K562 (cell line): ENCODE results near the gene HS3ST1. TPM values are rescaled to one million over a fixed set of nuclear protein-coding genes. Genes with fewer than 3 reads are reported as not detected.

Experiments
- ATAC-seq: fragments of 200-7000 bp; cut with Tn5 transposase; 3 replicates; pipeline ENCODE4 v1.9.1; 2020; ENCODE audit warnings: moderate library complexity
- BruUV-seq: library from RNA; stranded (reverse); fragments of 400-500 nt; replicated peaks from 2 replicates; lab custom pipeline; 2021; lab: Mats Ljungman, UMichigan
- CTCF ChIA-PET: fragments of 300-600 bp; formaldehyde crosslinking; extraction: SDS; loops from one replicate; lab custom pipeline; 2021; ENCODE audit warnings: low intra/inter-chr PET ratio; lab: Yijun Ruan, JAX
- POLR2A ChIA-PET: fragments of 300-600, 350-650 bp; sonication (Branson Sonifier 250); formaldehyde crosslinking; extraction: SDS; loops from one replicate; lab custom pipeline; 2021; ENCODE audit warnings: antibody characterized with exemption, inconsistent platforms; lab: Yijun Ruan, JAX
- DNase-seq, 4 experiments: peaks; one replicate each; pipeline versions ENCODE4 v3.0.0 to v3.0.0-alpha.2; 2011 to 2018; ENCODE audit warnings: low spot score in 3 of 4, mixed read lengths in 3 of 4; ENCODE audit errors: extremely low read depth in 1 of 4
- FAIRE-seq: peaks from 2 replicates; lab custom pipeline; 2011; peaks lifted over from hg19 to GRCh38; lab: Jason Lieb, UNC
- H2AFZ ChIP-seq: 2 replicates; pipeline ENCODE4 v1.6.0; 2011; ENCODE audit warnings: low read depth, low read length, control low read depth, inconsistent platforms
- H3K27ac ChIP-seq: fragments of 200-600 bp; 3 replicates; pipeline ENCODE4 v1.8.0; 2011; ENCODE audit warnings: low read depth, mild to moderate bottlenecking, control low read depth, inconsistent platforms, low read length, moderate library complexity, mixed read lengths; ENCODE audit errors: extremely low read depth
- H3K27me3 ChIP-seq, 2 experiments: fragments of 300-600 bp in 1 of 2; 2 replicates in 1 of 2; 3 replicates in 1 of 2; pipeline versions ENCODE4 v1.6.0 to v1.8.0; 2011; ENCODE audit warnings: inconsistent platforms in 2 of 2, low read length in 2 of 2, mild to moderate bottlenecking in 1 of 2, mixed read lengths in 1 of 2, moderate library complexity in 1 of 2; ENCODE audit not compliant: control insufficient read depth in 2 of 2, insufficient read depth in 2 of 2
- H3K36me3 ChIP-seq: fragments of 300-600 bp; 3 replicates; pipeline ENCODE4 v1.8.0; 2011; ENCODE audit warnings: mild to moderate bottlenecking, low read length, inconsistent platforms; ENCODE audit not compliant: control insufficient read depth, insufficient read depth
- H3K4me1 ChIP-seq, 2 experiments: fragments of 200-600 bp in 1 of 2; replicated peaks in 1 of 2; 2 replicates in 1 of 2; 3 replicates in 1 of 2; pipeline versions ENCODE4 v1.5.1 to v1.8.0; 2011; ENCODE audit warnings: inconsistent platforms in 2 of 2, low read length in 2 of 2, mild to moderate bottlenecking in 1 of 2, mixed read lengths in 1 of 2, moderate library complexity in 1 of 2; ENCODE audit not compliant: control insufficient read depth in 2 of 2, insufficient read depth in 2 of 2
- H3K4me2 ChIP-seq: 2 replicates; pipeline ENCODE4 v1.6.1; 2011; ENCODE audit warnings: low read length, control low read depth, inconsistent platforms, mixed read lengths; ENCODE audit not compliant: insufficient read depth
- H3K4me3 ChIP-seq: fragments of 200-600 bp; sonication (generic), shearing (Covaris generic); 2 replicates; pipeline ENCODE4 v1.5.1; 2016; ENCODE audit warnings: control low read depth, inconsistent platforms
- H3K79me2 ChIP-seq: fragments of 200-600 bp; 3 replicates; pipeline ENCODE4 v1.8.0; 2011; ENCODE audit warnings: low read length, inconsistent platforms; ENCODE audit not compliant: control insufficient read depth, insufficient read depth
- H3K9ac ChIP-seq, 2 experiments: 2 replicates each; pipeline versions ENCODE4 v1.6.0 to v1.6.1; 2011; ENCODE audit warnings: low read depth in 2 of 2, low read length in 2 of 2, control low read depth in 1 of 2, inconsistent platforms in 1 of 2, mild to moderate bottlenecking in 1 of 2, mixed read lengths in 1 of 2; ENCODE audit not compliant: insufficient read depth in 1 of 2
- H3K9me1 ChIP-seq: one replicate; pipeline ENCODE4 v1.6.0; 2011; ENCODE audit warnings: inconsistent platforms, mild to moderate bottlenecking, low read length, moderate library complexity; ENCODE audit not compliant: control insufficient read depth, insufficient read depth
- H3K9me3 ChIP-seq: replicated peaks from 2 replicates; pipeline ENCODE4 v1.5.1; 2011; ENCODE audit warnings: low read depth, low read length, inconsistent platforms; ENCODE audit not compliant: control insufficient read depth, insufficient read depth
- H4K20me1 ChIP-seq: replicated peaks from 2 replicates; pipeline ENCODE4 v1.6.1; 2011; ENCODE audit warnings: low read length, inconsistent platforms, mixed read lengths; ENCODE audit not compliant: control insufficient read depth, insufficient read depth
- EZH2 ChIP-seq: IDR thresholded peaks from 2 replicates; pipeline ENCODE4 v1.6.1; 2012; ENCODE audit warnings: low read depth, mild to moderate bottlenecking, inconsistent platforms, low read length, borderline replicate concordance
- FOXA3 ChIP-seq, 2 experiments: fragments of 450-650 bp in 1 of 2; sonication (generic) in 1 of 2; formaldehyde crosslinking; IDR thresholded peaks in 1 of 2; conservative IDR thresholded peaks in 1 of 2; 2 replicates each; pipeline versions ENCODE4 v1.4.0 to v1.8.0; 2020 to 2022; ENCODE audit warnings: mild to moderate bottlenecking in 2 of 2, missing genetic modification reagents in 1 of 2
- HSF4 ChIP-seq: fragments of 250-450 bp; sonication (Bioruptor Pico); IDR thresholded peaks from 2 replicates; pipeline ENCODE4 v2.1.2; 2022; ENCODE audit warnings: mild to moderate bottlenecking, moderate library complexity, borderline replicate concordance
- RBM14 ChIP-seq: fragments of 200-400 bp; formaldehyde crosslinking; IDR thresholded peaks from 2 replicates; pipeline ENCODE4 v1.6.1; 2018; ENCODE audit warnings: low read depth, mild to moderate bottlenecking, low read length, moderate library complexity, borderline replicate concordance; ENCODE audit not compliant: insufficient read depth
- RFX7 ChIP-seq: fragments of 250-450 bp; sonication (Bioruptor Pico); IDR thresholded peaks from 2 replicates; pipeline ENCODE4 v1.5.1; 2021; ENCODE audit warnings: mild to moderate bottlenecking
- SAFB ChIP-seq: fragments of 200-400 bp; formaldehyde crosslinking; IDR thresholded peaks from 2 replicates; pipeline ENCODE4 v1.6.1; 2017; ENCODE audit warnings: low read depth, low read length, borderline replicate concordance
- SFPQ ChIP-seq: fragments of 200-400 bp; formaldehyde crosslinking; IDR thresholded peaks from 2 replicates; pipeline ENCODE4 v1.6.1; 2017; ENCODE audit warnings: mild to moderate bottlenecking, low read depth, low read length, moderate library complexity
- SMAD1 ChIP-seq: fragments of 150-350 bp; IDR thresholded peaks from 2 replicates; pipeline ENCODE4 v1.6.1; 2014; ENCODE audit warnings: low read length, low read depth; ENCODE audit not compliant: partially characterized antibody
- TRIM28 ChIP-seq: fragments of 450-650 bp; IDR thresholded peaks from 2 replicates; pipeline ENCODE4 v1.6.1; 2017
- ZFP36 ChIP-seq: fragments of 150-350 bp; IDR thresholded peaks from 2 replicates; pipeline ENCODE4 v1.6.1; 2018; ENCODE audit warnings: low read length, low read depth; ENCODE audit not compliant: partially characterized antibody
- ZNF212 ChIP-seq: fragments of 450-650 bp; formaldehyde crosslinking; IDR thresholded peaks from 2 replicates; pipeline ENCODE4 v1.4.0; 2020; ENCODE audit warnings: mild to moderate bottlenecking
- ZNF584 ChIP-seq: fragments of 200-800 bp; sonication (Bioruptor generic); IDR thresholded peaks from 2 replicates; pipeline ENCODE4 v1.6.1; 2016; ENCODE audit warnings: low read depth, mild to moderate bottlenecking, missing genetic modification characterization, missing compliant biosample characterization
- WGBS: fragments of 100-300 bp; shearing (Covaris generic); methylation state at CpG from one replicate; pipeline ENCODE4 v1.1.6; 2016; ENCODE audit warnings: low coverage, mixed read lengths; ENCODE audit not compliant: insufficient coverage; ENCODE audit errors: missing lambda C conversion rate; 5-methylcytosine and 5-hydroxymethylcytosine counted together
- in situ Hi-C: fragments of 300-500 bp; cut with MboI; formaldehyde crosslinking; loops from 4 replicates; pipeline ENCODE4 v1.15.0; 2018; ENCODE audit warnings: inconsistent platforms, mixed read lengths
- intact Hi-C: fragments of 100-400 bp; cut with micrococcal nuclease; formaldehyde crosslinking; loops from 2 replicates; pipeline ENCODE4 v1.14.2; 2022
- polyA plus RNA-seq, 8 experiments: library from polyadenylated mRNA; depleted of rRNA in 4 of 8; stranded (reverse) in 5 of 8; unstranded in 3 of 8; fragments of >200 nt; fragmentation: Nextera tagmentation in 2 of 8; fragmentation: Illumina TruSeq in 1 of 8; extraction: Ambion mirVana in 2 of 8; extraction: Trizol in 1 of 8; gene quantifications; 2 replicates each; pipeline versions ENCODE4 v1.2.1 to v1.2.3, GENCODE V29; 2011 to 2014; ENCODE audit warnings: inconsistent platforms in 1 of 8, missing spikeins in 1 of 8
- total RNA-seq, 7 experiments: library from RNA; depleted of rRNA in 6 of 7; stranded (reverse); fragments of >200 nt in 6 of 7; fragmentation: Illumina TruSeq in 2 of 7; extraction: Trizol in 2 of 7; gene quantifications; 2 replicates each; pipeline versions ENCODE4 v1.2.1 to v1.2.3, GENCODE V29; 2011 to 2021; ENCODE audit warnings: low replicate concordance in 1 of 7
- TF ChIP-seq, protein P1 (sequence below): fragments of 450-650 bp; formaldehyde crosslinking; IDR thresholded peaks from 2 replicates; pipeline ENCODE4 v1.4.0; 2022; ENCODE audit warnings: missing genetic modification characterization

The HS3ST1 gene
- total and polyA plus RNA-seq, 9 of the 15 experiments (the other 6 are each of a cell fraction or from before 2014, with no cell fraction given) = 0.02 TPM; not detected in 8

- no peak overlapping the region for H2AFZ ChIP-seq
- intact Hi-C loops (loop anchor here (10.0 kb wide), 1 partner anchor 844 kb away; no protein-coding TSS in a partner anchor), in situ Hi-C loops (no loop called here)
- no peaks in the 10 kb centered on the region for H3K79me2 ChIP-seq
- no peaks in the 10 kb centered on the region for H3K4me1 ChIP-seq
- FAIRE-seq = no peak
- H3K36me3 ChIP-seq = no peaks in the 10 kb centered on the region
- H3K9me3 ChIP-seq = no peaks in the 10 kb centered on the region
- H3K27ac ChIP-seq = no peak overlapping the region
- H3K9me1 ChIP-seq = no peaks in the 10 kb centered on the region
- no peak overlapping the region for H3K9ac ChIP-seq
- no peaks in the 10 kb centered on the region for H3K27me3 ChIP-seq
- H4K20me1 ChIP-seq = no peaks in the 10 kb centered on the region
- no peak overlapping the region for H3K4me2 ChIP-seq
- no peak overlapping the region for H3K4me3 ChIP-seq
- POLR2A ChIA-PET = no interaction called here
- WGBS = 12% methylated on average over 48 of the region's 64 CpGs
- DNase-seq = no peak
- TF ChIP-seq ZNF584 (CRISPR knock-in tag) = no peak
- no peak for TF ChIP-seq SFPQ
- TF ChIP-seq FOXA3 (CRISPR knock-in tag; conservative IDR thresholded peaks at IDR 0.05 in 1 of 2, IDR thresholded peaks at IDR 0.05 in 1 of 2) = no peak
- TF ChIP-seq ZFP36 = no peak
- TF ChIP-seq HSF4 (CRISPR knock-in tag) = no peak
- no peak for TF ChIP-seq SMAD1
- TF ChIP-seq EZH2 = no peak
- no peak for TF ChIP-seq RBM14
- no peak for TF ChIP-seq ZNF212 (CRISPR knock-in tag)
- TF ChIP-seq RFX7 = no peak
- no peak for TF ChIP-seq TRIM28
- no peak for TF ChIP-seq SAFB
- TF ChIP-seq, protein P1, sequence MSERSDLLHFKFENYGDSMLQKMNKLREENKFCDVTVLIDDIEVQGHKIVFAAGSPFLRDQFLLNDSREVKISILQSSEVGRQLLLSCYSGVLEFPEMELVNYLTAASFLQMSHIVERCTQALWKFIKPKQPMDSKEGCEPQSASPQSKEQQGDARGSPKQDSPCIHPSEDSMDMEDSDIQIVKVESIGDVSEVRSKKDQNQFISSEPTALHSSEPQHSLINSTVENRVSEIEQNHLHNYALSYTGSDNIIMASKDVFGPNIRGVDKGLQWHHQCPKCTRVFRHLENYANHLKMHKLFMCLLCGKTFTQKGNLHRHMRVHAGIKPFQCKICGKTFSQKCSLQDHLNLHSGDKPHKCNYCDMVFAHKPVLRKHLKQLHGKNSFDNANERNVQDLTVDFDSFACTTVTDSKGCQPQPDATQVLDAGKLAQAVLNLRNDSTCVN (CRISPR knock-in tag) = no peak
- peak; percentile 42; the same call in 1 of the 3 replicates for ATAC-seq
- CTCF ChIA-PET = no interaction called here
- BruUV-seq = no TSS peak
Measured at GRCh38 chr4:11428899-11429698, 405 bp upstream of the HS3ST1 start.
